Caco-2 (cell line): ENCODE data around the gene KIAA1671. TPM values are rescaled to one million over a fixed set of nuclear protein-coding genes. Genes with fewer than 3 reads are reported as not detected.

ENCODE experiments used
- BruUV-seq: library from RNA; stranded (reverse); fragments of 400-500 nt; replicated peaks from 2 replicates; lab custom pipeline; 2021; lab: Mats Ljungman, UMichigan
- CTCF ChIA-PET: fragments of 300-600 bp; sonication (Branson Sonifier 250); formaldehyde crosslinking; loops from one replicate; lab custom pipeline; 2022; ENCODE audit warnings: antibody characterized with exemption; lab: Charles Lee
- POLR2A ChIA-PET: fragments of 300-600 bp; sonication (Branson Sonifier 250); formaldehyde crosslinking; loops from one replicate; lab custom pipeline; 2022; ENCODE audit warnings: antibody characterized with exemption; lab: Charles Lee
- DNase-seq, 2 experiments: peaks; one replicate each; pipeline versions ENCODE4 v3.0.0 to v3.0.0-alpha.2; 2020 to 2022
- H3K27me3 ChIP-seq: replicated peaks from 2 replicates; pipeline ENCODE4 v1.6.0; 2011; ENCODE audit warnings: low read length; ENCODE audit not compliant: control insufficient read depth, insufficient read depth
- H3K36me3 ChIP-seq: 2 replicates; pipeline ENCODE4 v1.5.1; 2011; ENCODE audit warnings: low read length; ENCODE audit not compliant: control insufficient read depth, insufficient read depth
- H3K4me1 ChIP-seq: fragments of 250-450 bp; sonication (Bioruptor Pico); 2 replicates; pipeline ENCODE4 v1.5.1; 2020; ENCODE audit warnings: mild to moderate bottlenecking
- H3K4me3 ChIP-seq: 2 replicates; pipeline ENCODE4 v1.5.1; 2011; ENCODE audit warnings: low read depth, mild to moderate bottlenecking, control low read depth, low read length
- H3K9me3 ChIP-seq: fragments of 250-450 bp; sonication (Bioruptor Pico); 2 replicates; pipeline ENCODE4 v1.5.1; 2020; ENCODE audit warnings: mild to moderate bottlenecking, moderate library complexity
- H3K27ac Mint-ChIP-seq: one replicate; pipeline ENCODE4 v1.8.0; 2022; ENCODE audit warnings: mixed read lengths; ENCODE audit not compliant: unreplicated experiment
- H3K27me3 Mint-ChIP-seq: one replicate; pipeline ENCODE4 v1.8.0; 2022; ENCODE audit warnings: mixed read lengths; ENCODE audit not compliant: insufficient read depth, unreplicated experiment
- H3K36me3 Mint-ChIP-seq: one replicate; pipeline ENCODE4 v1.8.0; 2022; ENCODE audit warnings: mild to moderate bottlenecking, mixed read lengths; ENCODE audit not compliant: insufficient read depth, unreplicated experiment
- H3K4me1 Mint-ChIP-seq: one replicate; pipeline ENCODE4 v1.8.0; 2022; ENCODE audit warnings: low read depth, mixed read lengths; ENCODE audit not compliant: unreplicated experiment
- H3K4me3 Mint-ChIP-seq: one replicate; pipeline ENCODE4 v1.8.0; 2022; ENCODE audit warnings: mild to moderate bottlenecking, moderate library complexity, mixed read lengths; ENCODE audit not compliant: unreplicated experiment
- H3K9me3 Mint-ChIP-seq: one replicate; pipeline ENCODE4 v1.8.0; 2022; ENCODE audit warnings: mixed read lengths; ENCODE audit not compliant: unreplicated experiment
- intact Hi-C: fragments of 100-400 bp; cut with micrococcal nuclease; formaldehyde crosslinking; loops from one replicate; pipeline ENCODE4 v1.10.0; 2022; ENCODE audit not compliant: unreplicated experiment
- total RNA-seq: library from RNA; stranded (reverse); gene quantifications from 2 replicates; pipeline ENCODE4 v1.2.3, GENCODE V29; 2022
- TF ChIP-seq, protein P1 (sequence below), 2 experiments: fragments of 200-600 bp in 1 of 2; IDR thresholded peaks; 1 replicate in 1 of 2; 2 replicates in 1 of 2; pipeline versions ENCODE4 v1.5.1 to v1.8.0; 2011 to 2022; ENCODE audit warnings: antibody characterized with exemption in 1 of 2, control low read depth in 1 of 2, inconsistent platforms in 1 of 2, low read depth in 1 of 2, low read length in 1 of 2, mild to moderate bottlenecking in 1 of 2, moderate library complexity in 1 of 2; ENCODE audit not compliant: insufficient read depth in 1 of 2, severe bottlenecking in 1 of 2, unreplicated experiment in 1 of 2

Gene KIAA1671
- total RNA-seq, 1 experiment from 2014 or later: 28.6 TPM

- H3K4me1 Mint-ChIP-seq: no peaks in the 10 kb centered on the region
- ChIA-PET POLR2A (no interaction called here), CTCF (no interaction called here)
- H3K27ac Mint-ChIP-seq: no peak overlapping the region
- Histone ChIP-seq H3K4me3 (no peak overlapping the region), H3K36me3 (no peaks in the 10 kb centered on the region), H3K4me1 (no peaks in the 10 kb centered on the region), H3K27me3 (no peaks in the 10 kb centered on the region), H3K9me3 (no peaks in the 10 kb centered on the region)
- no peak for DNase-seq
- no peak overlapping the region for H3K4me3 Mint-ChIP-seq
- TF ChIP-seq, protein P1, sequence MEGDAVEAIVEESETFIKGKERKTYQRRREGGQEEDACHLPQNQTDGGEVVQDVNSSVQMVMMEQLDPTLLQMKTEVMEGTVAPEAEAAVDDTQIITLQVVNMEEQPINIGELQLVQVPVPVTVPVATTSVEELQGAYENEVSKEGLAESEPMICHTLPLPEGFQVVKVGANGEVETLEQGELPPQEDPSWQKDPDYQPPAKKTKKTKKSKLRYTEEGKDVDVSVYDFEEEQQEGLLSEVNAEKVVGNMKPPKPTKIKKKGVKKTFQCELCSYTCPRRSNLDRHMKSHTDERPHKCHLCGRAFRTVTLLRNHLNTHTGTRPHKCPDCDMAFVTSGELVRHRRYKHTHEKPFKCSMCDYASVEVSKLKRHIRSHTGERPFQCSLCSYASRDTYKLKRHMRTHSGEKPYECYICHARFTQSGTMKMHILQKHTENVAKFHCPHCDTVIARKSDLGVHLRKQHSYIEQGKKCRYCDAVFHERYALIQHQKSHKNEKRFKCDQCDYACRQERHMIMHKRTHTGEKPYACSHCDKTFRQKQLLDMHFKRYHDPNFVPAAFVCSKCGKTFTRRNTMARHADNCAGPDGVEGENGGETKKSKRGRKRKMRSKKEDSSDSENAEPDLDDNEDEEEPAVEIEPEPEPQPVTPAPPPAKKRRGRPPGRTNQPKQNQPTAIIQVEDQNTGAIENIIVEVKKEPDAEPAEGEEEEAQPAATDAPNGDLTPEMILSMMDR (IDR thresholded peaks at IDR 0.05; ENCODE audit: insufficient read depth in 1 of 2, low read depth in 1 of 2, low read length in 1 of 2, severe bottlenecking in 1 of 2, unreplicated experiment in 1 of 2): no peak
- BruUV-seq: no TSS peak
- H3K27me3 Mint-ChIP-seq: no peaks in the 10 kb centered on the region
- H3K36me3 Mint-ChIP-seq: no peaks in the 10 kb centered on the region
- intact Hi-C loops: no loop called here
- H3K9me3 Mint-ChIP-seq: no peaks in the 10 kb centered on the region
Measured at GRCh38 chr22:24920029-24920428, 32.5 kb upstream of the KIAA1671 start.

- ChIA-PET POLR2A (no interaction called here), CTCF (no interaction called here)
- Histone ChIP-seq H3K4me3 (no peak overlapping the region), H3K4me1 (peaks cover 4% of the 10 kb centered on the region; the same call in 1 of the 2 replicates), H3K36me3 (no peaks in the 10 kb centered on the region), H3K9me3 (no peaks in the 10 kb centered on the region), H3K27me3 (no peaks in the 10 kb centered on the region)
- no peak overlapping the region for H3K27ac Mint-ChIP-seq
- H3K4me3 Mint-ChIP-seq: no peak overlapping the region
- no peak for DNase-seq
- no TSS peak for BruUV-seq
- peaks cover 6% of the 10 kb centered on the region for H3K4me1 Mint-ChIP-seq
- peaks cover 5% of the 10 kb centered on the region for H3K36me3 Mint-ChIP-seq
- H3K27me3 Mint-ChIP-seq: no peaks in the 10 kb centered on the region
- no peaks in the 10 kb centered on the region for H3K9me3 Mint-ChIP-seq
- TF ChIP-seq, protein P1 (IDR thresholded peaks at IDR 0.05; ENCODE audit: insufficient read depth in 1 of 2, low read depth in 1 of 2, low read length in 1 of 2, severe bottlenecking in 1 of 2, unreplicated experiment in 1 of 2): no peak
- intact Hi-C loops: no loop called here
Measured at GRCh38 chr22:24925586-24926427, 26.7 kb upstream of the KIAA1671 start.

DNA sequence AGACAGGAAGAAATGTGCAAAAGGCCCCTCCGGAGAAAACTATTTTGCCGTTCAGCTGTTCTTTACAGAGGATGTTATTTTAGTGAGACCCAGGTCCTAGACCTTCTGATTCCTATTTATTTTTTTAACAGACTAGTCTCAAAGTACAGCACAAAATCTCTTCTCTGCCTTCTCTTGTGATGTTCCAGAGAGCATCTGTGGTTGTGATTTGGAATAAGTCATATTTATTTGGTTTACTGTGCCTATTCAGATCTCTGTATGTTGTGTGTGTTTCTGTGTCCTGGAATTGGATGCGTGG lies 26.1 kb upstream of the KIAA1671 start:
- CTCF ChIA-PET: no interaction called here
- BruUV-seq: no TSS peak

More for the DNA sequence above, 26.1 kb upstream of the KIAA1671 start:
- Histone ChIP-seq H3K27me3 (no peaks in the 10 kb centered on the region), H3K36me3 (no peaks in the 10 kb centered on the region), H3K4me3 (no peak overlapping the region), H3K9me3 (no peaks in the 10 kb centered on the region), H3K4me1 (peaks cover 5% of the 10 kb centered on the region; the same call in 1 of the 2 replicates)
- no peak for DNase-seq
- Mint-ChIP-seq H3K4me3 (no peak overlapping the region), H3K4me1 (peaks cover 11% of the 10 kb centered on the region), H3K27ac (no peak overlapping the region), H3K9me3 (no peaks in the 10 kb centered on the region), H3K27me3 (no peaks in the 10 kb centered on the region), H3K36me3 (peaks cover 5% of the 10 kb centered on the region)
- POLR2A ChIA-PET: no interaction called here
- TF ChIP-seq, protein P1 (IDR thresholded peaks at IDR 0.05; ENCODE audit: insufficient read depth in 1 of 2, low read depth in 1 of 2, low read length in 1 of 2, severe bottlenecking in 1 of 2, unreplicated experiment in 1 of 2): no peak
- intact Hi-C loops: no loop called here
